AML-193 (cell line): ENCODE results near the gene VTN.

ENCODE experiments used
- DNase-seq, 2 experiments: peaks; one replicate each; lab custom pipeline; 2025; lab: John Stamatoyannopoulos, UW

Gene VTN

DNA sequence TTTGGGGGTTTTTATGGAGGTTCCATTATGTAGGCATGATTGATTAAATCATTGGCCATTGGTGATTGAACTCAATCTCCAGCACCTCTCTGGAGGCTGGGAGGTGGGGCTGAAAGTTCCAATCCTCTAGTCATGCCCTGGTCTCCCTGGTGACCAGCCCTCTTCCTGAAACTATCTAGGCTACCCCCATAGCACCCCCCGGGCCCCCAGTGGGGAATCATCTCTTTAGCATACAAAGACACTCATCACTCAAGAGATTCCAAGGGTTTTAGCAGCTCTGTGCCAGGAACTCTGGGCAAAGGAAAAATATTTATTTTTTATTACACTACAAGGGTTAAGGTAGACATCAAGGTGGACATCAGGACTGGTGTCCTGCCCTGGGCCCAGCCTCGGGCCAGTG lies 25.3 kb upstream of the VTN start:
- DNase-seq, result no peak

DNA sequence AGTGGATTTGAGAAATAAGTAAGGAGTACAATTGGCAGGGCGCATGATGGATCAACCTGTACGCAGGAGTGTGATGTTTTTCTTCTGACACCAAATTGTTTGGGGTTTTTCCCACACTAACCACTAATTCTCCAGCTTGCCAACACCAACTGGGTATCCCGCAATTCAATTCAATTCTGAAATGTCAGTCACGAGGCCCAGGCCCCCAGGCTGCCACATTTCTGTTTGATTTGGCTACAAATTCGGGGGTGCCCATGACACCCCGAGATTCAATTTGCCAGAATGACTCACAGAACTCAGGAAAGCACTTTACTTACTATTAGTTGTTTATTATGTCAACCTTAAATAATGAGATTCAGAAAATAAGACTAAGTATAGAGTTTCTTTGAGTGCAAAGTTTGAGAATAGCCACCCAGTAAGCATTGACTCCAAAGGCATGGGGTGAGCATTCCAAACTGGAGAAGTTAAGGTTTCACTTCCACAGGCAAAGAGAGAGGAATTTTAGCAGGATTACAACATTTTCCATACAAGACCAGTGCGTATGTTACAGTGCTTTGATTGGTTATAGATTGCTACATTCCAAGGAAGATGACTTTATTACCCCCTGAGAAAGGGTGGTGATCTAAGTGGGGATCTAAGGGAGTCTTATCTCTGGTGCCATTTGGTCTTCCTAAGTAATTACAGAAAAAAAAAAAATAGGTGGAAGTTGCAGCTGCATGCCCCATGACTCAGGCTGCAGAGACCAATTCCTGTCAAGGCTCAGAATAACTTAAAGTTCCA lies 24.4 kb upstream of the VTN start:
- DNase-seq, result no peak

DNA sequence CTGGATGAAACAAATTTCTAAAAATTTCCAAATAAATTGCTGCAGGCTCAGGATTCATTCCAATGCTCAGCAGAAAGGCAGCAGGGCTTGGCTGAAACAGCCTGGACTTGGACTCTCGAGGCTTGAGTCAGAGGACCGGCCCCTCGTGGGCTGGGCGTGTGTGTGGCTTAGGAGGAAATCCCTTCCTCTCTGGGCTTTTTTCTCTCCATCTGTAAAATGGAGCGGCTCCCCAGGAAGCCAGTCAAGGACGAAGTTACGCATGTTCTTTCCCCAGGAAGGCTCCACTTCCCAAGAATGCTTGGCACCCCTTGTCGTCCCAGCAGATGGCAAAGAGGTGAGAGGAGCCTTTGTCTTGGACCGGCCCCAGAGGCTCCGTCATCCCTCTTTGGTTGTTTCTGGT lies 22.4 kb upstream of the VTN start:
- no peak for DNase-seq

DNA sequence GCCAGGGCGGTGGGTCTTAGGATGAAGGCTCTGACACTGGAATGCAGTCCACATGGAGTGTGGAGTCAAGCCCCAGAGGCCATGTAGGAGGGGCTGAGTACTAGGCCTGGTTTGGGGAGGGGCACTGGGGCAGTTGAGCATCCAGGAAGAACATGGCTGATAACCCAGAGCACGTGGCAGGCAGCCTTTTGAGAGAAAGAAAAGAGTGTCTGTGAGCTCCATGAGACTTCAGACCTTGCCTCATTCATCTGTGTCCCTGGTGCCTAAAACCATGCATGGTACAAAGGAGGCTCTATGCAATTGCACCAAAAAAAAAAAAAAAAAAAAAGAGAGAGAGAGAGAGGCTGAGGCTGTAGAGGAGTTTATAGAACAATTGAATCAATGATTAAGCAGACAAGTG lies 21.3 kb upstream of the VTN start:
- no peak for DNase-seq

DNA sequence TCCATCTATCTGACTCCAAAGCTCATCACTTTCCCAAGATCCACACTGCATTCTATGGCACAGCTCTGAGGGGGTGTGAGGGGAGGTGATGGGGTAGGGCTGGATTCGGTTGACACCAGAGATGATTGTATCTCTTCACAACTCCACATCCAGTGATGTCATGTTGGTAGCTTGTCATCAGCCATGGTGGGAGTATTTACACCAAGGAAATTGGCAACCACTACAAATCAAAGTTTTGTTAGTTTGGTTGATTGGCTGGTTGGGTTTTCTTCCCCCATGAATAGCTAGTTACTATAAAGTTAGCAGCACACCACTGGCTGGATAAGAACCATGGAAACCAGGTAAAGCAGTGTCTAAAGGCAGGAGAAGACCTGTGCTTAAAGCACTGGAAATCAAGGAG lies 20.9 kb upstream of the VTN start:
- no peak for DNase-seq

DNA sequence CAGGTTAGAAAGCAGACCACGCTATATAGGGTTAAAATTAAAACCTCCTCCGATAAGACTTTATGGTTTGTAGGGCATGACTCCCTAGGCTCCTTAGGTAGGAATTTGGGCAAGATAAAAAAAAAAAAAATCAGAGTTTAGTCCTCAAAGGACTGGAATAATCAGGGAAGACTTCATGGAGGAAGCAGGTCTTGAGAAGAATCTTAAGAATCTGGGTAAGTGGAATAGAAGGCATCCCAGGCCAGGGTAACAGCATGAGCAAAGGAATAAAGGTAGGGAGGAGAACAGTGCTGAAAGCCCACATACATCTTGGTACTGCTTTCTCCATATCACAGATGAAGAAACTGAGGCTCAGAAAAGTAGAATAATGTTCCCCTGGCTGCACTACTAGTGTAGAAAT lies 20.5 kb upstream of the VTN start:
- DNase-seq, result no peak

DNA sequence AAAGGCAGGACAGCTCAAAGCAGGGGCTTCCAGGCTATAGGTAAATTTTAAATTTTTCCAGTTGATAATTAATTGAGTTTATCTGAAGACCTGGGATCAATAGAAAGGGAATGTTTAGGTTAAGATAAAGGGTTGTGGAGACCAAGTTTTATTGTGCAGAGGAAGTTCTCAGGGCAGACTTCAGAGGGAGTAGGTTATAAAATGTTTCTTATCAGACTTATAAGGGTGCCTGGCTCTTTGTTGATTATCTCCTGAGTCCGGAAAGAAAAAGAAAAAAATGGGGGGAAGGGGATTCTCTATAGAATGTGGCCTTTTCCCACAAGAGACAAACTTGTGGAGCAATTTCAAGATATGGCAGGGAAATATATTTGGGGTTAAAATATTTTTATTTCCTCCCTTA lies 20.0 kb upstream of the VTN start:
- DNase-seq, result no peak

DNA sequence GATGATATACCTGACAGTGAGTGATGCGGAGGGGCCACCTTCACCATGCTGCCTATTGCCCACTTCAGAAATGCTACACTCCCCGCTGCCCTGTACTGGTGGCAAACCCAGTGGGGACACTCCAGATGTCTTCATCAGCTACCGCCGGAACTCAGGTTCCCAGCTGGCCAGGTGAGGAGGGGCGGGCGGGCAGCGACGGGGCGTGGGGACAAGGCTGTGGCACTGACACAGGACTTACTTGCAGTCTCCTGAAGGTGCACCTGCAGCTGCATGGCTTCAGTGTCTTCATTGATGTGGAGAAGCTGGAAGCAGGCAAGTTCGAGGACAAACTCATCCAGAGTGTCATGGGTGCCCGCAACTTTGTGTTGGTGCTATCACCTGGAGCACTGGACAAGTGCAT lies 18.0 kb upstream of the VTN start:
- no peak for DNase-seq

DNA sequence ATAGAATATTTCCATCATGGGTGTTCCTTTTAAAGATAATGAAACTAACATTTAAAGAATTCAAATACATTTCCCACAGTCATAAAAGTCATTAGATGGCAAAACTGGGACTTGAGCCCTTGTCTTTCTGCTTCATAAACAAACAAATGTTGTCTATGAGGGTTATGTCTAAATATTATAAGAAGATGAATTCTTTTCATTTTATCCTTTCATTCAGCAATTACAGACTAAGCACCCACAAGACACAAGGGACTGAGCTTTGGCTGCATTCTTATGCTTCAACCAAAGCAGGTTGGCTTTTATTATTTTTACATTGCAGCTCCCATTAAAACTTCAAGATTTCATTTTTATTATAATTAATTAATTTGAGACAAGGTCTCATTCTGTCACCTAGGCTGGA lies 16.3 kb upstream of the VTN start:
- no peak for DNase-seq

DNA sequence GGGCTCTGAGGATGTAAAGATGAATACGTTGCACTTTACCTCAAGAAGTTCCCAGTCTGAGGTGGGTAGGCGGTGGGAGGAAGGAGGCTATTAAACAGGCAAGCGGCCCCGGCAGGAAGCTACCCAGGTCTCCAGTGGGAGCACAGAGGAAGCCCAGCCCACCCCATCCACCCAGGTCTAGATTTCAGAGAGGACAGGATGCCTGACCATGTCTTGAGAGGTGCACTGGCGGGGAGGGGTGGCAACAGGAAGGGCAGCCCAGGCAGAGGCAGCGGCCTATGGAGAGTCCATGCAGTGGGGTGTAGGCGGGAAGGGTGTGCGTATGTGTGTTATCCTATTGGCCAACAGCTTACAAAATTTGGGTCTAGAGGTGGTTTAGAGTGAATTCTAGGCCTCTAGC lies 15.3 kb upstream of the VTN start:
- no peak for DNase-seq

DNA sequence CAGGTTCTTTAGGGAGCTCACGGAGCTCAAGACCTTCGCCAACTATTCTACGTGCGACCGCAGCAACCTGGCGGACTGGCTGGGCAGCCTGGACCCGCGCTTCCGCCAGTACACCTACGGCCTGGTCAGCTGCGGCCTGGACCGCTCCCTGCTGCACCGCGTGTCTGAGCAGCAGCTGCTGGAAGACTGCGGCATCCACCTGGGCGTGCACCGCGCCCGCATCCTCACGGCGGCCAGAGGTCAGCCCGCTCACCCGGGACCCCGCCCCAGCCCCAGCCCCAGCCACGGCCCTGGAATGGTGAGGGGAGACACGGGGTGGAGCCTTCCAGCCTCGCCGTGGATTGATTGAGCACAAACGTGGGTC lies 14.9 kb upstream of the VTN start:
- DNase-seq, result no peak

DNA sequence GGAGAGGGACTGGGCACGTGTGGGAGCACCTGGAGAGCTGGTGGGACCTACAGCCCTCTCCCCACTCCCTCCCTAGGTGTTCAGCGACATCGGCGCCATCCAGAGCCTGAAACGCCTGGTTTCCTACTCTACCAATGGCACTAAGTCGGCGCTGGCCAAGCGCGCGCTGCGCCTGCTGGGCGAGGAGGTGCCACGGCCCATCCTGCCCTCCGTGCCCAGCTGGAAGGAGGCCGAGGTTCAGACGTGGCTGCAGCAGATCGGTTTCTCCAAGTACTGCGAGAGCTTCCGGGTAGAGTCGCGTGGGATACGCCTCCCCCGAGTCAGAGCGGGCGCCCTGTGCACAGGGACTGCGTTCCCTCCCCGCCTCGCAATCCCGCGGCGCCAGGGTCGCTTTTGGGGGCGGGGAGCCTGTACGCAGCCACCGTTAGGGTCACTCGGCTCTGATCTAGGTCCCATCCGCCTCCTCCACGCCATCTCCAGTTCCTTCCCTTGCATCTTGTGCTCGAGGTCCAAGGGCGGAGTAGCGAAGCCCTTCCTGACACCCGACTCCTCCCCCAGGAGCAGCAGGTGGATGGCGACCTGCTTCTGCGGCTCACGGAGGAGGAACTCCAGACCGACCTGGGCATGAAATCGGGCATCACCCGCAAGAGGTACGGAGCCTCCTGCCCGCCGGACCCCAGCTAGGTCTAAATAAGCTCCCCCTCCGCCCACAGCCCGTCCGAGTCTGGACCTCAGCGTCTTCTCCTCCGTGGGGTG lies 14.4 kb upstream of the VTN start:
- DNase-seq, result no peak

DNA sequence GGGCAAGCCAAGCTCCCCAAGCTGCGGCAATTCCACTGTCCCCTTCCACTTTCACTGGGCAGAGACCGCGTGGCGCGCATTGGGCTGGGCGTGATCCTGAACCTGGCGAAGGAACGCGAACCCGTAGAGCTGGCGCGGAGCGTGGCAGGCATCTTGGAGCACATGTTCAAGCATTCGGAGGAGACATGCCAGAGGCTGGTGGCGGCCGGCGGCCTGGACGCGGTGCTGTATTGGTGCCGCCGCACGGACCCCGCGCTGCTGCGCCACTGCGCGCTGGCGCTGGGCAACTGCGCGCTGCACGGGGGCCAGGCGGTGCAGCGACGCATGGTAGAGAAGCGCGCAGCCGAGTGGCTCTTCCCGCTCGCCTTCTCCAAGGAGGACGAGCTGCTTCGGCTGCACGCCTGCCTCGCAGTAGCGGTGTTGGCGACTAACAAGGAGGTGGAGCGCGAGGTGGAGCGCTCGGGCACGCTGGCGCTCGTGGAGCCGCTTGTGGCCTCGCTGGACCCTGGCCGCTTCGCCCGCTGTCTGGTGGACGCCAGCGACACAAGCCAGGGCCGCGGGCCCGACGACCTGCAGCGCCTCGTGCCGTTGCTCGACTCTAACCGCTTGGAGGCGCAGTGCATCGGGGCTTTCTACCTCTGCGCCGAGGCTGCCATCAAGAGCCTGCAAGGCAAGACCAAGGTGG lies 11.2 kb upstream of the VTN start:
- DNase-seq, result no peak

DNA sequence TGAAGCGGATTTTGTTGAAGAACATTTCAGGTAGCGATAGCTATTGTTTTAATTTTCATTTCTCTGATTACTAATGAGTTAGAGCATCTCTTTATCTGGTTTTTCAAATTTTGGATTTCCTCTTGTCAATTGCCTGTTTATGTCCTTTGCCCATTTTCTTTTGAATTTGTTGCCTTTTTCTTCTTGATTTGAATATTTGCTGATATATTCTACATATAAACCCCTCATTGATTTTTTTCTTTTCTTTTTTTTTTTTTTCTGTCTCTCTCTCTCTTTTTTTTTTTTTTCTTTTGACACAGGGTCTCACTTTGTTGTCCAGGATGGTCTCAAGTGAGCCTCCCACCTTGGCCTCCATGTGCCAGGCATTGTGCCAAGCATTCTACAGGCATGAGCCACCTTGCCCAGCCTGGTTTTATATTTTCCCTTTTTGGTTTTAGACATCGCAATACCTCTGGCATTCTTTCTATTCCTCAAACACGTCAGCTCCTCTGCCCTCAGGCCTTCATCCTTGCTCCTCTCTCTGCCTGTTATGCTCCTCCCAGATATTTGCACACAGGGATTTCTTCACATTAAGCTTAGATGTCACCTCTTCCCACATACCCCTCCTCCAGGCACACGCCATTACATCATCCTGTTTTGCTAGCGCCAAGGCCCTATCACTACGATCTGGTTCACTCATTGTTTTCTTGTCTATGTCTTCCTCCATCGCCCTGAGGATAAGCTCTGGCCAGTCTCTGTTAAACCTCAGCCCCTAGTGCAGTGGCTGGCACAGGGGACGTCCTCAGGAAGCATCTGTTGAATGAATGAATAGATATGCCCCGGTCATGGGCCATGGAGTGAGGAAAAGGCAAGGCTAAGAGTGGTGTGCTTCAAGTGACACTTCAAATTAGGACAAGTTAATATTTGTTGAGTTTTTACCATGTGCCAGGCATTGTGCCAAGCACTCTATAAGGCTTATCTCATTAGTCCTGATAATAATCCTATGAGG lies 10.0 kb upstream of the VTN start:
- no peak for DNase-seq

DNA sequence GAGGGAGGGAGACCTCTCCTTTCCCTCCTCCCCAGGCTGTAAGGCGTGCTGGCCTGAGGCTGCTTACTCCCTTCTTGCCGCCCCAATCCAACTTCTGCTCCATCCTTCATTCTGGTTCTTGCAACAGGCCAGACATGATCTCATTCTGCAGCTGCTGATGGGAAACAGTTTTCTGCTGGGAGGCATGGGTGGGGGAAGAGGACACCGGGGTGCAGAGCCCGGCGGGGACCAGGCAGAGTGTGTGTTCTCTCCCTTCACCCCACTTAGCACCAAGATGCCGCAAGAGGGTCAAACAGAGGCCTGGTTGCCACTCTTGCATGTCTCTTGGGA lies 2.8 kb upstream of the VTN start:
- DNase-seq, result no peak

DNA sequence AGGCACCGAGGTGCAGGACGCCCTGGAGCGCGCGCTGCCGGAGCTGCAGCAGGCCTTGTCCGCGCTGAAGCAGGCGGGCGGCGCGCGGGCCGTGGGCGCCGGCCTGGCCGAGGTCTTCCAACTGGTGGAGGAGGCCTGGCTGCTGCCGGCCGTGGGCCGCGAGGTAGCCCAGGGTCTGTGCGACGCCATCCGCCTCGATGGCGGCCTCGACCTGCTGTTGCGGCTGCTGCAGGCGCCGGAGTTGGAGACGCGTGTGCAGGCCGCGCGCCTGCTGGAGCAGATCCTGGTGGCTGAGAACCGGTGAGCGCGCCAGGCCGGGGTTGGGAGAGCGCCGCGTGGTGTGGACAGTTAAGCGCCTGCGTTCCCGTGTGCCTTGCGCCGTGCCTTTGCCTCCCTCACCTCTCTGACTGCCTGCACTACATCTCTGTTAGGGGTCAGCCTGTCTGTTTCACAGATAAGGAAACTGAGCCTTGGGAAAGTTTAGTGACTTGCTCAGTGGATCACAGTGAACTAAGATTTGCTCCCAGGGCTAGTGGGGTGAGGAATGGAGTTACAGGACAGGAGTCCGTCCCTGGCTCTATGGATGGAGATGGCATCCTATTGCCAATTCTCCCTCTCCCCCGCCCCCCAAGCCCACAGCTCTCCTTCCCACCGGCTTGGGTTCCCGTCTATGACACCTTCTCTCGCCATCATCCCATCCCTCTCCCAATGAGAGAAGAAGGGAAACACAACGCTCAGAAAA lies 2.3 kb upstream of the VTN start:
- DNase-seq, result no peak

DNA sequence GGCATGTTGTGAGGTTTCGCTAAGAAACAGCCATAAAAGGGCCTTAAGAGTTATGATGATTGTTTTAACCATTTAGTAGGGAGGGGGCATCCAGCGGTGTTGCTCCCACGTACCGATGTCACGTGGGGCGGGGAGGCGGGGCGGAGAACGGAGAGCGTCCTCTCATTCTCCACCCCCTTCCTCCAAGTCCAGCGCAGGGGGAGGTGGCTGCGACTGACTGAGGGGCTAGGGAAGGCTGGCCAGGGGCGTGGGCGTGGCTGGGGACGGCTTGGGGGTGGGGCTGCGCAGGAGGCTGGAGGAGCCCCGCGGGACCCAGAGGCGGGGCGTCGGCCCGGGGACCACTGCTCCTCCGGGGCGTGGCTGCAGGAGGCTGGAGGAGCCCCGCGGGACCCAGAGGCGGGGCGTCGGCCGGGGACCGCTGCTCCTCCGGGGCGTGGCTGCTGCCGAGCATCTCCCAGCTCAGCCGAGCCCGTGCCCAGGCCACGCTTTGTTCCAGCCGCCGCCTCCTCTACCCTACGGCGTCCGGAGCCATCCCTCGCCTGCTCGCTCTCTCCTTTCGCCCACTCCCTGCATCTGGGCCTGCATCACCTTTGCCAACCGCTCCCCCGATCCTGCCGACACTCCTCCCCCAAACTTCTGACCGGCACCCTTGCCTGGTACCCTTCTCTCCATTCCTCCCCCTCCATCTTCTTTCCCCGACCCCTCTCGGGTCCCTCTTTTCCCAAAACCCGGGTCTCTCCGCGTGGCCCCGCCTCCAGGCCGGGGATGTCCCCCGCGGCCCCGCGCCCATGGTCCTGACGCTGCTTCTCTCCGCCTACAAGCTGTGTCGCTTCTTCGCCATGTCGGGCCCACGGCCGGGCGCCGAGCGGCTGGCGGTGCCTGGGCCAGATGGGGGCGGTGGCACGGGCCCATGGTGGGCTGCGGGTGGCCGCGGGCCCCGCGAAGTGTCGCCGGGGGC lies 1.4 kb upstream of the VTN start, which contains the start of gene SARM1:
SARM1 (plus strand) TSS at position 450 of the 958 bp plus-strand sequence; CDS start at position 789, 339 bp downstream.
- DNase-seq, result no peak

DNA sequence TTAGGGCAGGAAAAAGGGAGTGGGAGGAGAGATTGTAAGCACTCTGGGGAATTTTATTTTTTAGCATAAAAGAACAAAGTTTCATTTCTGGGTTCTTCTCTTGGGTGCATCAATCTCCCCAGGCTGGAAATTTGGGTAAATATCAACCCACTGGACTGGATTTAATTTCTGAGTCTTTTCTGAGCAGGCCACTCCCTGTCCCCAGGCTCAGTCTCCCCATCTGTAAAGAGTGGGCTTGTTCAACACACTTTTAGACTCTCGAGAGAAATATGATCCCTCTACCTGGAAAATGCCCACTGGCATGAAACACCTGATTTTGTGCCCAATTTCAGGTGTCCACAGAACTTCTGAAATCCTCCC lies 617 bp upstream of the VTN start:
- DNase-seq, result no peak

DNA sequence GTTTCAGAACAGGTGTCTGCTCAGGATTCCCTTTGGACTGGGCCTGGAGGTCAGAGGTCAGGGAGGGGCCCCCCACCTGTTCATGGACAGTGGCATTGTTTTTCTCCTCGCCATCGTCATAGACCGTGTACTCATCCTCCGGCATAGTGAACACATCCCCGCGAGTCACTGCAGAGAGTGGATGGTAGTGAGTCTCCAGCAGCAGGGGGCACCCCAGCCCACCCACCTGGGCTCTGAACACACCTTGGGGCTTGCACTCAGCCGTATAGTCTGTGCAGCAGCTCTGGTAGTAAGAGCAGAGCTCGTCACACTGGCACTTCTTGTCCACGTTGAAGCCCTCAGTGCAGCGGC lies 448 bp downstream of the VTN start:
- DNase-seq, result no peak

DNA sequence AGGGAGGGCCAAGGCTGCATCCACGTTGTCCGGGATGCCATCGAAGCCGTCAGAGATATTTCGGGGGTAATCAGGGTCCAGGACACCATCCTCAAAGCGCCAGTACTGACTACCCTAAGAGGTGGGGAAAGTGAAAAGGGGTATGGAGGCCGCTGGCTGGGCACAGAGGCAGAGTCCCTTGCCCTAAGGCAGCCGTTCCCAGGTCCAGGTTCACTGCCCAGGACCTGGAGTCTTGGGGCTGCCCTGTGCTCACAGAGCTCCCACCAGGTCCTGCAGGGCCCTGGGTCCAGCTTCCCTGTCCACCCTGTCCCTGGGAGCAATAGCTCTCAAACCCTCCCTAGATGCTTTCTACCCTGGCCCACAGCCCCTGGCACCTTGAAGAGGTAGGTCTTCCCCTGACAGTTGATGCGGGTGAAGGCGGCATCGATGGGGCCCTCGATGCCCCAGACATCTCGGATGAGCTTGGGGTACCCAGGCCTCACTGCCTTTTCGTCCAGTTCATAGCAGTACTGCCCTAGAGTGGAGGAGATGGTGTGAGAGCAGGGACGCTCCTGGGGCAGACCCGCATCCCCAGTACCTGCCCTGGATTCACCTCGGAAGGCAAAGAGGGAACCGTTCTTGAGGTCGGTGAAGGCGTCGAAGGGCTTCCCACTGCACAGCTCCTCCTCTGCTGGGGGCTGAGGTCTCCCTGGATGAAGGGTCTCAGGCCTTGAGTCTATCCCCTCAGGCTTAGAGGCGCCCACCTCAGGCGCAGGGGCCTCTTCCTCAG lies 1.0 kb downstream of the VTN start:
- no peak for DNase-seq
